Amniotic stem cell (primary cell): ENCODE data around the gene CROCC.

Experiments
- DNase-seq: peaks from one replicate; lab custom pipeline; 2025; lab: John Stamatoyannopoulos, UW

Gene CROCC

DNA sequence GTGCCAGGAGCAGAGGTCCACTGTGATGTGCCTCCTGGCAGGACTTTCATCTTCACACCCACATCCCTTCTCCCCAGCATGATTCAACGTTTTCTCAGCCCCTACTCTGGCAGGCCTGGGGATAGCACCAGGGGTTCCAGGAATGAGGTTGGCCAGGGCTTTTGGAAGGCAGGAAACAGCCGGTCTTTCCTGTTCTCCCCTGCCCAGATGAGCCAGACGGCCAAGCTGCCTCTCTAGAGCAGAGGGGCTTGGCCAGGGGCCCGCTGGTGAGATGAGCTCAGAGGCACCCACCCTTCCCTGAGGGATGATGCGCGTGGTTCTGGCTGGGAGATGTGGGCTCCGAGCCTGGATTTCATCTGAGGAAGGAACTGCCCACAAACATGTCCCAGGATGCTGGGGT is 63.0 kb downstream of the CROCC start:
- DNase-seq = peak; percentile 62

- no peak for DNase-seq
Observed at GRCh38 chr1:16986113-16986512, 64.4 kb downstream of the CROCC start.

DNA sequence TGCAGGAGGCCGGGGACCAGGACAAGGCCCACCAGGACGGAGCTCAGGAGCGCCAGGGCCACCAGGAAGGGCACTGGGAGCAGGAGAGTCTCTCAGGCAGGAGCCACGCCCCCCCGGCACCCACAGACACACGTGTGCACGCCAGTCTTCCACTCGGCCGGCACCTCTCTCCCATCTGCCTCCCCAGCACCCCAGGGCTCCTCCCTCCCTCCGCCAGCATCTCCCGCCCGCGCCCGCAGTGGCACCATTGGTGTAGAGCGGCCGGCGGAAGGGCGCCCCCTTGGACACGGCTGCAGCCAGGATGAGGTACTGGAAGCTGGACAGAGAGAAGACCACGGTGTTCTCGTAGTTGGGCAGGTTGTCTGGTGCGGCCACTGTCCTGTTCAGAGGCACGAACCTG is 64.8 kb downstream of the CROCC start:
- DNase-seq = no peak

DNA sequence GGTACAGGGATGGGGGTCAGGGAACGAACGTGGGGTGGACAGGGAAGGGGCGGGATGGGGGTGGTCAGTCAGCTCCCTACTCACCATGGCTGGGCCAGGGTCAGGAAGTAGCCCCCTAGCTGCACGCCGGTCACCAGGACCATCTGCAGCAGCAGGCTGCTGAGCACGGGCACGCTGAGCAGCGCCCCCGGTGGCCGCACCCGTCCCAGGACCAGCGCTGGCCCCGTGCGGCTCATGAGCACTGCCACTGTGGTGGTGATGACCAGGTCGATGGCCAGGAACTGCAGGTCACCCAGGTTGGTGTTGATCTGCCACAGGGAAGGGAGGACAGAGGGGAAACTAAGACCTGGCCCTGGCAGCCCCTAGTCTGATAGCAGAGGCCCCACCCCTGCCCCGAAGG is 65.2 kb downstream of the CROCC start:
- DNase-seq = no peak

- no peak for DNase-seq
Observed at GRCh38 chr1:16988210-16988609, 66.5 kb downstream of the CROCC start.

DNA sequence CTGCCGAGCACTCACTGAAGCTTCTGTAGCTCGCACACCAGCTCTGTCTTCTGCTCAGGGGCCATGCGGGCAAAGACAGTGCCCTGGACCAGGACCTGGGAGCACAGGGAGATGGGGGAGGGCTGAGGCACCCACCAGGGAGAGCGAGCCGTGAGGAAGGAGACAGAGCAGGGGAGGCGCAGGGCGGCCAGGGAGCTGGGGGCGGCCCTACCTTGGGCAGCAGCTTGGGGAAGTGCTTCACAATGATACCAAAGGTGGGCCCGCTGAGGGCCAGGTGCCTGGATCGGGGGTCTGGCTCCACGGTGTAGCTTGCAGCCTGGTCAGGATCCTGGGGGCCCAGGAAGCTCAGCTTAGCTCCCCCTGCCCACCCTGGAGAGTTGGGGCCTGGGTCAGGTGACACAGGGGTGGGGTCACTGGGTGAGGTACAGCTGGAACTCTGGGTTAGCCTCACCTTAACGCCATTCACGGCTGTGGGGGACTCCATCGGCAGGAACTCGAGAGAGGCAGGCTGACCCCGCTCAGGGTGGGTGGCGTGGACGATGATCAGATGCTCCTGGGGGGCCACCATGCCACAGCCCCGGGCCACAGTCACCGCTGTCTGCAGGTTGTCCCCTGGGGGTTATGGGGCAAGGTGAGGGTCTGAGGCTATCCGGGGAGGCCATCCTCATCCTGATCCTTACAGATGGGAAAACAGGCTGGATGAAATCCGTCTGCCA is 68.1 kb downstream of the CROCC start:
- DNase-seq = no peak

DNA sequence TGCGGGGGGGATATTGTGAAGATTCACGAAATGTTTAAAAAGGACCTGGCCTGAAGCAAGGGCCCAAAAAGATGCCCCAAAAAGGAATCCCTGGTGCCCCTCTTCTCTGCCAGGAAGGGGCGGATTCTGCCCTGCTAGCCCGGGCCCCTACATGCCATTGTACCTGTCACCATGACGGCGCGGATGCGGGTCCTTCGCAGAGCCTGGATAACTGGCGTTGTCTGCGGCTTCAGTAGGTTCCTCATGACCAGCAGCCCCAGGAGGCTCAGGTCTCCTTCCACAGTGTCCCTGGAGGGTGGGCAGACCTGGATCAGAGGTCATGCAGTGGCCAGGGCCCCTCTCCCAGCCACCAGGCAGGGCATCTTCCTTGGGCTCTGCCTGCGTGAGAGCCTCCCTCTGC is 69.8 kb downstream of the CROCC start:
- DNase-seq = no peak

DNA sequence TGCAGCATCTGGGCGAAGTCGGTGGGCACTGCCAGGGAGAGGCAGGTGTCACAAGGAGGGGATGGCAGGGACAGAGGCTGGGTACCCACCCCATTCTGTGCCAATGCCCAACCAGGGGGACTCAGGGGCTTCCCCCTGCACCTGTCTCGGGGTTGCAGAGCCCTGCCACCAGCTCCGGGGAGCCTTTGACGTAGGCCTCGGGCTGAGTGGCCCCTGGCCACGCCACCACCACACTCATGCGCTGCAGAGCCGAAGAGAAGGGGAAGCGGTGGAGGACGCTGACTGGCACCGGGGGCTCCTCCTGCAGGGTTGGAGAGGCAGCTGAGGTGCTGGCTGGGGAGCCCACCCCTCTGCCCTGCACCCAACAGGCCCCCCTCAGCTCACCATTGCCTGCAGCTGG is 70.4 kb downstream of the CROCC start:
- DNase-seq = no peak

DNA sequence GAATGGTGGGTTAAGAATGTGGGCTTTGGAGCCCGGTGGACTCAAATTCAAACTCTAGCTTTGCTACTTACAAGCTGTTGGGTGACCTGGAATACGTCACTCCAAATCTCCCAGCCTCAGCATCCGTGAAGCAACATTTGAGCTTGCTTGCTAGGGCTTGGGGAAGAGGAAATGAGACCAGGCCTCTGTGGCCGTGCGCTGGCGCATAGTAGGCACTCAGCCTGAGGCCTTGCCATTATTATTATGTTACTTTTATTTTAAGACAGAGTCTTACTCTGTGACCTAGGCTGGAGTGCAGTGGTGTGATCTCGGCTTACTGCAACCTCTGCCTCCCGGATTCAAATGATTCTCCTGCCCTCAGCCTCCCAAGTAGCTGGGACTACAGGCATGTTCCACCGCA is 70.9 kb downstream of the CROCC start:
- DNase-seq = no peak

DNA sequence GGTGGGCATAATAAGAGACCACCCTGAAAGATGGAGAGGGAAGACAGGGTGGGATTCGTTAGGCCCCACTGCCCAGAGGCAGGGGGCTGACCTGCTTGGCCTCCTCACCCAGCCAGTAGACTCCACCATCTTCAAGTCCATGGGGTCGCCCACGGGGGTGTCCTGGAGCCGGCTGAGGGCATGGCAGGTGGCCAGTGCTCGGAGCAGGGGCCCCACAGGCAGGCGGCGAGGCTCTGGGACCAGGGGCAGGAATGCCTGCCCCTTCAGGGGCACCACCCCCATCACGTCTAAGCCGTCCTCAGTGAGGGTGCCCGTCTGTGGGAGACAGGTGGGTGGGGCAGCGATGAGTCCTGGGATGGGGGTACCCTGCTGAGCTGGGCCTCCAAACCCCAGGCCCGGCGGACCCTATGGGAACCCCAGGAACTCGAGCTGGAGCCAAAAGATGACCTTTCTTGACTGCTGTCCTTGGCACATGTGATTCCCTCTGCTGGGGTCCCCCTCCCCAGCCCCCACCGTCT is 71.8 kb downstream of the CROCC start:
- no peak for DNase-seq

- DNase-seq = no peak
Observed at GRCh38 chr1:16996845-16997244, 75.1 kb downstream of the CROCC start.

- DNase-seq = no peak
Observed at GRCh38 chr1:16998589-16998988, 76.9 kb downstream of the CROCC start.

DNA sequence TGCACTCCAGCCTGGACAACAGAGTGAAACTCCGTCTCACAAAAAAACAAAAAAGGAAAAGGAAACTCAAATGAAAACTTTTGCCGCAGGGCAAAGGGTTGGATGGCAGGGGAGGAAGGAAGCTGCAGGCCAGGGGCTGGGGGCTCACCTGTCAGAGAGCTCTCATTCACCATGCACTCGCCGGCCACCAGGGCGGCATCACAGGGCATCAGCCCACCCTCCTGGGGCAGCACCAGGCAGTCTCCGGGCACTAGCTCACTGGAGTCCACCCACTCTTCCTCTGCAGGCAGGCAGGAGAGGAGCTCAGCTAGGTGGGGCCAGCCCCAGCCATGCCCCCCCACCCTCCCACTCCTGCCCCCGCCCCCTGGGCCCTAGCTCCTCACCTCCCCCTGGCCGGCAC is 78.1 kb downstream of the CROCC start:
- no peak for DNase-seq

DNA sequence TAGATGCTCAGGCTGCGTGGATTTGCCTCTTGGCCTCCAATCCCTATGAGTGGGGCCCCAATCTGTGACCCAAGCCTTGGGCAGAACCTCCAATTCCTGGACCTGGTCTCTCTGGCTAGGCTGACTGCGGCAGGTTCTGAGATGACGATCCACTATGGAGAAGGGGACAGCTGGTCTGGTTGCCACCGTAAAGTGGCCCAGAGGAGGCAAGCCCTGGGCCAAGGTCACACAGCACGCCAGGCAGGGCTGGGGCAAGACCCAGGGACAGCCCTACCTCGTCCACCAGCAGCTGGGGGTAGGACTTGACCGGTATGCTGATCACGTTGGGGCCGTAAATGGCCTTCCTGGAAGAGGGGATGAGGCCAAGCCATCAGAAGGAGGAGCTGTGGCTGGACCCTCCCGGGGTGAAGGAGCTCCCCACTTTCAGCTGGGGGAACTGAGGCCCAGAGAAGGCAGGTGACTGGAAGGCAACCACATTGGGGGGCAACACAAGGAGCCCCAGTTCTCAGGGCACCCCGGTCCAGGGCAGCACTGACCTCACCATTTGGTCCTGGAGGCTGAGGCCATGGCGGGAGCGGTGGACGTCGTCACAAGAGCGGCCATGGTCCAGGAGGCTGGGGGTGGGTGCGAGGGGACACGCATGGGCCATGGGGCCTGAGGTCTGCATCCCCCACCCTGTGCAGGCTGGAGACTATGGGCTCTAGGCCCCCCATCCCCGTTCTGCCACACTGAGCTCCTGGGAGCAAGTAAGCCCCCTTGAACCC is 80.2 kb downstream of the CROCC start:
- DNase-seq = no peak

DNA sequence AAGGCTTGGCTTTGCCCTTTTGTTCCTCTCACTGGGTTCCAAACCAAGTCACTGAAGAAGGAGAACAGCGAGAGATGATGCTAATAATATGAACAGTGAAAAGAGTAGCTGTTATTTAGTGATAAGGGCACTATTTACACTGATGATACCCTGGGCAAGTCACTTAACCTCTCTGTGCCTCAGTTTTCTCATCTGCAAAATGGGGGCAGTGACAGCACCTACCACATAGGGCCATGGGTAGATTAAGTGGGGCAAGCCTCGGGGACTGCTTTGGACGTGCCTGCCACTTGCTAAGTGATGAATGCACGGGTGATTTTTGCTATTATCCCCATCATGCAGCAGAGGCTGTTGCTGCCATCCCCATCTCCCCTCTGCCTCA is 80.8 kb downstream of the CROCC start:
- no peak for DNase-seq

GRCh38 chr1:17004466-17005364 is 83.0 kb downstream of the CROCC start:
- no peak for DNase-seq

DNA sequence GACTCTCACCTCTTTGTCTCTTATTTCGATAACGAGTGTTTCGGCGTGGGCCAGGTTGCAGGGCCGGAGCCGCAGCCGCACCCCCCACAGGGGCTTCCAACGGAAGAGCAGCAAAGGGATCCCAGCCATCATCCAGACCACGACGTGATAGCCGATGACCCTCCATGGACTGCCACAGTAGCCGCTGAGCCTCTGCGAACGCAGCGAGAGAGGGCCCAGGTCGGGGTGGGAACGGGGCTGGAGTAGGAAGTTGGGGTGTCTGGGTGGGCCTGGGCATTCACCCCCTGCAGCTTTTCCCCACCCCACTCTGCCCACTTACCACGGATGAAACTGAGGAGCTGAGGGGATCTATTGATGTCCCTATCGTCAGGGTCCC is 83.6 kb downstream of the CROCC start:
- DNase-seq = no peak

- DNase-seq = no peak
Observed at GRCh38 chr1:17007121-17007520, 85.4 kb downstream of the CROCC start.

- DNase-seq = no peak
Observed at GRCh38 chr1:17008208-17008855, 86.6 kb downstream of the CROCC start.

DNA sequence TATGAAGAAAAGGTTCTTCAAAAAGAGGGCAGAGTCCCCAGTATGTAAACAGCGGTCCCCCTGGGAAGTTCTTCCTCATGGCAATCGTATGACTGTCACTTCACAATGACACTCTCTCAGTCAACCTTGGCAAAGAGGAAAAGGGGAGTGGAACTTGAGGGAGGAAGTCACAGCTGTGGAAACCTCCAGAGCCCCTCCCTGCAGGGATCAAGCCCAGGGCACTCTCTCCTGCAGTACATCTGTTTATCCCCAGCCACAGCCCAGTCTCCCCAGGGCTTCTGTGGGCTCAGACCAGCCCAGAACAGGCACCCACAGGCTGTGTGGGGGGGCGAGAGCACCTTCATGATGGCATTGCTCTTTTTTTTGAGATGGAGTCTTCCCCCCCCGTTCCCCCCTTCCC is 88.0 kb downstream of the CROCC start:
- DNase-seq = no peak

DNA sequence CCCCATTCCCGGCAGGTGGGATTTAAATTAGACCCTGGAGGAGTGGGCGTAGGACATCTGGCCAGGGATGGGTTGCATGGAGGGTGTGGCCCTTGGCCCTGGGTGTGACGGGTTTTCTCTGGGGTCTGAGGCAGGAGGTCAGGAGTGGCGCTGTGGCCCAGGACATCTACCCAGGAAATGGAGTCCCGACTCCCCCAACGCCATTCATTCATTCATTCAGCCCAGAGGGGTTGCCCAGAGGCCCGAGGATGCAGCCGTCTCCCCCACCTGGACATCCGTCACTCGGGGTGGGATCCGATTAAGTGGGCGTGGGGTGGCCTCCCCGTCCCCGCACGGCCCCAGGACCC is 89.3 kb downstream of the CROCC start:
- no peak for DNase-seq
